ENCODE results near the gene PRIM1. TPM values are rescaled to one million over a fixed set of nuclear protein-coding genes. Genes with fewer than 3 reads are reported as not detected.
"Not testable (repeated sequence)": the region's sequence is repeated elsewhere in the genome, so short reads cannot be mapped to it uniquely, and the experiment has no call there.

Gene PRIM1
- total and polyA plus RNA-seq, 7 donors = 2.3 to 10.0 (median 3.4) TPM

DNA sequence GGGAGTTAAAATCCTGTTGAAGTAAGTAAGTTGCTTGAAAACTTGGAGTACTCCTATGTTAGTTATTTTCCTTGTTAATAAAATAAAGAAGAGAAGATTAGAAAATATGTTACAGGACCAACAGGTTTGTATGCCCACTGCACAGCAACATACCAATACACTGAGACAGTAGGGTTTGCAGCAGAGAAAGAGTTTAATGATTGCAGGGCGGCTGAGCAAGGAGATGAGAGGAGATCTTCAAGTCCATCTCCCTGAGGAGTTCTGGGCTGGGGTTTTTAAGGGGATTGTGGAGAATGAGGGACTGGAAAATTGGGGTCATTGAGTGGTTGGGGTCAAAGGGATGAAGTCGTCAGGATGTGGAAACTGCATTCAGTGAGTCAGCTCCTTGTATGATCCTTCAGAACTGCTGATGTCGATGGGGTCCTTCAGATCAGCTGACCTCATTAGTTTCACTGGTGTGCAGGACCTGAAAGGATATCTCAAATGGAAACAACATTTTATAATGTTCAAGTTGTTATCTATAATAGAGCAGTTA, 6.7 kb upstream of the PRIM1 start:
- DNase-seq (no peak), ATAC-seq (no peak)
- no peaks in the 10 kb centered on the region for H3K4me1 ChIP-seq
- H3K27ac ChIP-seq = no peak overlapping the region
- intact Hi-C loops (cut with DNase I) = loop anchor here (2.0 to 5.0 kb wide), 4 partner anchors 228 to 304 kb away; no protein-coding TSS in a partner anchor
- H3K36me3 ChIP-seq (ENCODE audit: insufficient read depth in 1 of 2, low read depth in 1 of 2) = no peaks in the 10 kb centered on the region
- WGBS, 3 donors = 77 to 88% (median 86%) methylated on average over 3 of the region's 3 CpGs
- no peak overlapping the region for H3K4me3 ChIP-seq
- no peaks in the 10 kb centered on the region for H3K27me3 ChIP-seq (ENCODE audit: insufficient read depth in 3 of 3, low read length in 2 of 3)
- TF ChIP-seq, protein P1, sequence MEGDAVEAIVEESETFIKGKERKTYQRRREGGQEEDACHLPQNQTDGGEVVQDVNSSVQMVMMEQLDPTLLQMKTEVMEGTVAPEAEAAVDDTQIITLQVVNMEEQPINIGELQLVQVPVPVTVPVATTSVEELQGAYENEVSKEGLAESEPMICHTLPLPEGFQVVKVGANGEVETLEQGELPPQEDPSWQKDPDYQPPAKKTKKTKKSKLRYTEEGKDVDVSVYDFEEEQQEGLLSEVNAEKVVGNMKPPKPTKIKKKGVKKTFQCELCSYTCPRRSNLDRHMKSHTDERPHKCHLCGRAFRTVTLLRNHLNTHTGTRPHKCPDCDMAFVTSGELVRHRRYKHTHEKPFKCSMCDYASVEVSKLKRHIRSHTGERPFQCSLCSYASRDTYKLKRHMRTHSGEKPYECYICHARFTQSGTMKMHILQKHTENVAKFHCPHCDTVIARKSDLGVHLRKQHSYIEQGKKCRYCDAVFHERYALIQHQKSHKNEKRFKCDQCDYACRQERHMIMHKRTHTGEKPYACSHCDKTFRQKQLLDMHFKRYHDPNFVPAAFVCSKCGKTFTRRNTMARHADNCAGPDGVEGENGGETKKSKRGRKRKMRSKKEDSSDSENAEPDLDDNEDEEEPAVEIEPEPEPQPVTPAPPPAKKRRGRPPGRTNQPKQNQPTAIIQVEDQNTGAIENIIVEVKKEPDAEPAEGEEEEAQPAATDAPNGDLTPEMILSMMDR (IDR thresholded peaks at IDR 0.05) = no peak
- H3K9me3 ChIP-seq = peaks cover 8% of the 10 kb centered on the region

DNA sequence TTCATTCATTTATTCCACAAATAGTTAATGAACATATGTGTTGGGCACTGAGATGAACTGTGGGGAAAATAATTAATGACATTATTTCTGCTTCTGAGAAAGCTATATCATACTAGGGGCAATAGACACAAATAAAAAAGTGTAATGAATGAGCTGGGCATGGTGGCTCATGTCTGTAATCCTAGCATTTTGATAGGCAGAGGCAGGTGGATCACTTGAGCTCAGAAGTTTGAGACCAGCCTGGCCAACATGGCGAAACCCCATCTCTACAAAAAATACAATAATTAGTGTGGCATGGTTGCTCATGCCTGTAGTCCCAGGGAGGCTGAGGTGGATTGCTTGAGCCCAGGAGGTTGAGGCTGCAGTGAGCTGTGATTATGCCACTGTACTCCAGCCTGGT, 5.8 kb upstream of the PRIM1 start:
- intact Hi-C loops (cut with DNase I) = loop anchor here (2.0 to 5.0 kb wide), 4 partner anchors 229 to 304 kb away; no protein-coding TSS in a partner anchor
- H3K27me3 ChIP-seq (ENCODE audit: insufficient read depth in 3 of 3, low read length in 2 of 3); H3K4me1 ChIP-seq; H3K27ac ChIP-seq; H3K4me3 ChIP-seq; H3K36me3 ChIP-seq (ENCODE audit: insufficient read depth in 1 of 2, low read depth in 1 of 2); DNase-seq; H3K9me3 ChIP-seq; ATAC-seq: not testable (repeated sequence)
- WGBS, 3 donors = 60 to 76% (median 71%) methylated on average over 1 of the region's 1 CpG

DNA sequence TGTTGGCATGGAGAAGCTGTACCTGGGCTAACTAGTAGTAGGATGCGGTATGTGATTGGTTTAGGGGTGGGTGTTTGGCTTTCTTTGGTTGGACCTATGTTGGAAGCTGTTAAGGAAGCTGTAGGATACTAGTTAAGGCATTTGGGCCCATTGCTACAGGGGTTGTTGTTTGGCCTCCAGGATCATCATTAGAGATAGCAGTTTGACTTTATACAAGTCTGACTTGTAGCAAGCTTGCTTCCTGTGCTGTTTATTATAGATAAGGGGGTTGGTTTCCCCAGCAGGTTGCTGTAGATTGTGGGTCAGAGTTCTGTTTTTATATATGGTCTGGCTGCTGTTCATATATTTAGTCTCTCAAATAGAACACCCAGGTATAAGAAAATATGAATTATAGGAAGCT, 1.4 kb upstream of the PRIM1 start:
- Histone ChIP-seq H3K4me1 (no peaks in the 10 kb centered on the region), H3K4me3 (no peak overlapping the region), H3K36me3 (ENCODE audit: insufficient read depth in 1 of 2, low read depth in 1 of 2) (peaks cover 0 to 11% of the 10 kb centered on the region in 2 donors), H3K9me3 (peaks cover 3% of the 10 kb centered on the region), H3K27ac (no peak overlapping the region), H3K27me3 (ENCODE audit: insufficient read depth in 3 of 3, low read length in 2 of 3) (no peaks in the 10 kb centered on the region)
- ATAC-seq (no peak), DNase-seq (no peak)
- TF ChIP-seq, protein P1 (IDR thresholded peaks at IDR 0.05) = no peak
- intact Hi-C loops (cut with DNase I) = no loop called here
- 100% methylated on average over 1 of the region's 1 CpG for WGBS, 3 donors

DNA sequence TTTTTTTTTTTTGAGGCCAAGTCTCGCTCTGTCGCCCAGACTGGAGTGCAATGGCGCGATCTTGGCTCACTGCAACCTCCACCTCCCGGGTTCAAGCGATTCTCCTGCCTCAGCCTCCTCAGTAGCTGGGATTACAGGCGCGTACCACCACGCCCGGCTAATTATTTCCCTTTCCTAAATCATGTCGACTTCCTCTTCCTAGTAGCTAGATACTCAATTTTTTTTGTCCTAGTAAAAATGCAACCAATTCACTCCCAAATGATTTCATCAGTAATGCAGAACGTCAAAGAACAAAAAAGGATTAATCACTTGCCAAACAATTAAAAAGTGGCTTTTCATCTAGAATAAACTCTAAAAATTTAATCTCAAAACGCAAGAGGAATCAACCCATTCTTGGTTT, 1.5 kb downstream of the PRIM1 start:
- ATAC-seq; H3K27ac ChIP-seq; DNase-seq; H3K27me3 ChIP-seq (ENCODE audit: insufficient read depth in 3 of 3, low read length in 2 of 3); H3K9me3 ChIP-seq; H3K4me1 ChIP-seq; intact Hi-C loops (cut with DNase I): not testable (repeated sequence)
- WGBS, 3 donors = 75 to 85% (median 81%) methylated on average over 13 of the region's 13 CpGs
- Histone ChIP-seq H3K4me3 (peak overlapping the region; percentile 84), H3K36me3 (ENCODE audit: insufficient read depth in 1 of 2, low read depth in 1 of 2) (peaks cover 0 to 25% of the 10 kb centered on the region in 2 donors)

DNA sequence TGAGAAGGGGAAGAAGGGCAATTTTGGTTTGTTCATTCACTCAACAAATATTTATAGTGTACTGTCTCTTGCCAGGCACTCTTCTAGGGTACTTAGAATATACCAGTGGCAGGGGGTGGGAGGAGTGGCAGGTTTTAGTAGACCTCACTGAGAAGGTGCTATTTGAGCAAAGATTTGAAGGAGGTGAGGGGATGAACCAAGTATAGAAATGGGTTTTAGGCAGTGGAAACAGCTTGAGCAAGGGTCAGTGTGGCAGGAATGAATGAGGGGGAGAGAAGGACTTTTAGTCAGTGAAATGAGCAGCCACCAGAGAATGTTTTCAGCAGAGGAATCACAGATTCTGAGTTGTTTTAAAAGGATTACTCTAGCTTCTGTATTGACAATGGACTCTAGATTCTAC, 2.3 kb downstream of the PRIM1 start:
- H3K27me3 ChIP-seq (ENCODE audit: insufficient read depth in 3 of 3, low read length in 2 of 3) = no peaks in the 10 kb centered on the region
- H3K4me3 ChIP-seq = no peak overlapping the region
- H3K9me3 ChIP-seq = no peaks in the 10 kb centered on the region
- H3K4me1 ChIP-seq = no peaks in the 10 kb centered on the region
- DNase-seq (no peak), ATAC-seq (no peak)
- TF ChIP-seq, protein P1 (IDR thresholded peaks at IDR 0.05) = no peak
- peaks cover 0 to 32% of the 10 kb centered on the region in 2 donors for H3K36me3 ChIP-seq (ENCODE audit: insufficient read depth in 1 of 2, low read depth in 1 of 2)
- intact Hi-C loops (cut with DNase I) = no loop called here
- H3K27ac ChIP-seq = no peak overlapping the region

DNA sequence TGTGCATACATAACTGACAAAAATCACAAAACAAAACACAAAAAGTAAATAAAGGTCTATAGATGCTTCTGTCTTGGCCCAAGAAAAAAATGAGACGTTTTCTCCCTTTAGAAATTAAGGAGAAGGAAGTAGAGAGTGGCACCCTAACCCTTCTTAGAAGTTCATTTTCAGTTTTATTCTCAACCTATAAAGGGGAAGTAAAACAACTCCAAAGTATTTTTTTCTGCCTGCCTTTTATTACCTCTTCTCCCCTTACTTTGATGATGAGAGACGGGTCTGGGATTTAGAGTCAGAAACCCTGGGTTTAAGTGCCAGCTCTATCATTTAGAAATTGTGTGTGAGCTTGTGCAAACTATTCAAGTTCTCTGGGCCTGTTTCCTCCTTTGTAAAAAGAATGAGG, 2.8 kb downstream of the PRIM1 start:
- intact Hi-C loops (cut with DNase I) = no loop called here
- Histone ChIP-seq H3K27me3 (ENCODE audit: insufficient read depth in 3 of 3, low read length in 2 of 3) (no peaks in the 10 kb centered on the region), H3K36me3 (ENCODE audit: insufficient read depth in 1 of 2, low read depth in 1 of 2) (peaks cover 0 to 37% of the 10 kb centered on the region in 2 donors), H3K9me3 (no peaks in the 10 kb centered on the region), H3K27ac (no peak overlapping the region), H3K4me1 (no peaks in the 10 kb centered on the region), H3K4me3 (no peak overlapping the region)
- WGBS, 3 donors = 70 to 85% (median 71%) methylated on average over 2 of the region's 2 CpGs
- no peak for DNase-seq
- no peak for ATAC-seq
- TF ChIP-seq, protein P1 (IDR thresholded peaks at IDR 0.05) = no peak
